Smooth muscle cell (in vitro differentiated cells): Measurements from ENCODE around the gene KCNQ1OT1. TPM values are rescaled to one million over a fixed set of nuclear protein-coding genes. Genes with fewer than 3 reads are reported as not detected.

Experiments
- DNase-seq: peaks from one replicate; lab custom pipeline; 2025; ENCODE audit not compliant: unreplicated experiment; lab: John Stamatoyannopoulos, UW
- H2AFZ ChIP-seq: fragments of 200-600 bp; sonication (generic); 2 replicates; pipeline ENCODE4 v1.6.0; 2016; ENCODE audit warnings: antibody characterized with exemption, low read depth, mild to moderate bottlenecking
- H3F3A ChIP-seq: fragments of 200-600 bp; sonication (generic); 2 replicates; pipeline ENCODE4 v1.6.0; 2017; ENCODE audit warnings: antibody characterized with exemption, low read depth
- H3K27ac ChIP-seq: fragments of 200-600 bp; sonication (generic); 2 replicates; pipeline ENCODE4 v1.5.1; 2016; ENCODE audit warnings: low read depth, mild to moderate bottlenecking
- H3K27me3 ChIP-seq: fragments of 200-600 bp; sonication (generic); 2 replicates; pipeline ENCODE4 v1.6.1; 2016; ENCODE audit warnings: low read depth, mild to moderate bottlenecking
- H3K36me3 ChIP-seq: fragments of 200-600 bp; sonication (generic); 2 replicates; pipeline ENCODE4 v1.5.1; 2016; ENCODE audit warnings: low read depth
- H3K4me1 ChIP-seq: fragments of 200-600 bp; sonication (generic); 2 replicates; pipeline ENCODE4 v1.5.1; 2016; ENCODE audit warnings: low read depth
- H3K4me2 ChIP-seq: fragments of 200-600 bp; sonication (generic); 2 replicates; pipeline ENCODE4 v1.6.0; 2016; ENCODE audit warnings: mild to moderate bottlenecking
- H3K4me3 ChIP-seq: fragments of 200-600 bp; sonication (generic); 2 replicates; pipeline ENCODE4 v1.5.1; 2016; ENCODE audit warnings: mild to moderate bottlenecking
- H3K79me2 ChIP-seq: fragments of 200-600 bp; sonication (generic); 2 replicates; pipeline ENCODE4 v1.6.0; 2016; ENCODE audit warnings: low read depth, mild to moderate bottlenecking
- H3K9ac ChIP-seq: fragments of 200-600 bp; sonication (generic); 2 replicates; pipeline ENCODE4 v1.6.0; 2016; ENCODE audit warnings: low read depth
- H3K9me3 ChIP-seq: fragments of 200-600 bp; sonication (generic); replicated peaks from 2 replicates; pipeline ENCODE4 v1.5.1; 2016; ENCODE audit warnings: low read depth
- H4K20me1 ChIP-seq: fragments of 200-600 bp; sonication (generic); 2 replicates; pipeline ENCODE4 v1.6.0; 2016; ENCODE audit warnings: low read depth
- CTCF ChIP-seq: fragments of 200-600 bp; sonication (generic); IDR thresholded peaks from 2 replicates; pipeline ENCODE4 v1.5.1; 2017; ENCODE audit warnings: borderline replicate concordance, mild to moderate bottlenecking, antibody characterized with exemption; ENCODE audit not compliant: insufficient read depth, poor library complexity, severe bottlenecking
- WGBS: methylation state at CpG from one replicate; pipeline ENCODE4 v1.1.7; 2016; ENCODE audit warnings: low lambda C conversion rate; 5-methylcytosine and 5-hydroxymethylcytosine counted together
- polyA plus RNA-seq: library from polyadenylated mRNA; unstranded; fragments of >200 nt; fragmentation: Nextera tagmentation; extraction: Ambion mirVana; gene quantifications from 2 replicates; pipeline ENCODE4 v1.2.1, GENCODE V29; 2016
- total RNA-seq: library from RNA; depleted of rRNA; stranded (reverse); fragments of >200 nt; gene quantifications from 2 replicates; pipeline ENCODE4 v1.2.3, GENCODE V29; 2014

KCNQ1OT1 gene
- total and polyA plus RNA-seq, 2 experiments from 2014 or later, result 1.6 to 9.8 TPM

GRCh38 chr11:2575591-2576051, 124.2 kb downstream of the KCNQ1OT1 start:
- Histone ChIP-seq H3K4me1 (no peaks in the 10 kb centered on the region), H3K27me3 (no peaks in the 10 kb centered on the region), H3F3A (no peaks in the 10 kb centered on the region), H4K20me1 (no peaks in the 10 kb centered on the region), H3K79me2 (no peaks in the 10 kb centered on the region), H3K4me2 (no peak overlapping the region), H3K4me3 (no peak overlapping the region), H3K9ac (no peak overlapping the region), H2AFZ (no peak overlapping the region), H3K36me3 (no peaks in the 10 kb centered on the region), H3K27ac (no peak overlapping the region), H3K9me3 (no peaks in the 10 kb centered on the region)
- 97% methylated on average over 17 of the region's 17 CpGs for WGBS
- no peak for DNase-seq
- no peak for TF ChIP-seq CTCF

- no peaks in the 10 kb centered on the region for H3K27me3 ChIP-seq
These were observed 125.0 kb downstream of the KCNQ1OT1 start for GRCh38 chr11:2574553-2575535.

GRCh38 chr11:2574043-2574552, 125.7 kb downstream of the KCNQ1OT1 start:
- H3K9ac ChIP-seq, result no peak overlapping the region
- no peaks in the 10 kb centered on the region for H3K36me3 ChIP-seq
- H3F3A ChIP-seq, result no peaks in the 10 kb centered on the region
- no peaks in the 10 kb centered on the region for H3K9me3 ChIP-seq
- H3K4me3 ChIP-seq, result no peak overlapping the region
- no peak overlapping the region for H2AFZ ChIP-seq
- TF ChIP-seq CTCF, result no peak
- H3K27ac ChIP-seq, result no peak overlapping the region
- H4K20me1 ChIP-seq, result no peaks in the 10 kb centered on the region
- no peaks in the 10 kb centered on the region for H3K4me1 ChIP-seq
- no peaks in the 10 kb centered on the region for H3K27me3 ChIP-seq
- H3K79me2 ChIP-seq, result no peaks in the 10 kb centered on the region
- WGBS, result 97% methylated on average over 11 of the region's 22 CpGs
- H3K4me2 ChIP-seq, result no peak overlapping the region
- no peak for DNase-seq

More at GRCh38 chr11:2574553-2575535, 125.0 kb downstream of the KCNQ1OT1 start:
- Histone ChIP-seq H3K36me3 (no peaks in the 10 kb centered on the region), H3K9ac (no peak overlapping the region), H4K20me1 (no peaks in the 10 kb centered on the region), H2AFZ (no peak overlapping the region), H3F3A (no peaks in the 10 kb centered on the region), H3K4me1 (no peaks in the 10 kb centered on the region), H3K79me2 (no peaks in the 10 kb centered on the region), H3K9me3 (no peaks in the 10 kb centered on the region), H3K4me3 (no peak overlapping the region), H3K27ac (no peak overlapping the region), H3K4me2 (no peak overlapping the region)
- no peak for DNase-seq
- 85% methylated on average over 18 of the region's 45 CpGs for WGBS
- TF ChIP-seq CTCF, result no peak
